ENCODE measurements around the gene TBC1D20.

Gene TBC1D20

GRCh38 chr20:420166-420620 lies 42.1 kb downstream of the TBC1D20 start:
- no peak for DNase-seq (ENCODE audit: low read depth, low spot score)

GRCh38 chr20:419556-420165 lies 42.7 kb downstream of the TBC1D20 start:
- DNase-seq (ENCODE audit: low read depth, low spot score): no peak

GRCh38 chr20:418858-419365 lies 43.4 kb downstream of the TBC1D20 start:
- DNase-seq (ENCODE audit: low read depth, low spot score): no peak

- DNase-seq (ENCODE audit: low read depth, low spot score): no peak
Observed at GRCh38 chr20:417801-418342, 44.5 kb downstream of the TBC1D20 start.

- no peak for DNase-seq (ENCODE audit: low read depth, low spot score)
Observed at GRCh38 chr20:416950-417800, 45.2 kb downstream of the TBC1D20 start.

GRCh38 chr20:415820-416322 lies 46.5 kb downstream of the TBC1D20 start:
- DNase-seq (ENCODE audit: low read depth, low spot score): no peak

DNA sequence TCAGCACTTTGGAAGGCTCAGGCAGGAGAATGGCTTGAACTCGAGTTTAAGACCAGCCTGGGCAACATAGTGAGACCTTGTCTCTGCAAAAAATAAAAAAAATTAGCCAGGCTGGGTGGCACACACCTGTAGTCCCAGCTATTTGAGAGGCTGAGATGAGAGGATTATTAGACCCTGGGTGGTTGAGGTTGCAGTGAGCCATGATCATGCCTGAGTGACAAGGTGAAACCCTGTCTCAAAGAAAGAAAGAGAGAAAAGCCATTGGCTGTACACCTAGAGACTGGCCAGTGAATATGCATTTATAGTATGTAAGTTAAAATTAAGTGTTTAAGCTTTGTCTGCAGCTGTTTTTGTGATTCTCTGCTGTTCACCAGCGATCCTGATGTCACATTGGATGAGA lies 48.2 kb downstream of the TBC1D20 start:
- DNase-seq (ENCODE audit: low read depth, low spot score): no peak

- no peak for DNase-seq (ENCODE audit: low read depth, low spot score)
Observed at GRCh38 chr20:412081-412480, 50.3 kb downstream of the TBC1D20 start.

DNA sequence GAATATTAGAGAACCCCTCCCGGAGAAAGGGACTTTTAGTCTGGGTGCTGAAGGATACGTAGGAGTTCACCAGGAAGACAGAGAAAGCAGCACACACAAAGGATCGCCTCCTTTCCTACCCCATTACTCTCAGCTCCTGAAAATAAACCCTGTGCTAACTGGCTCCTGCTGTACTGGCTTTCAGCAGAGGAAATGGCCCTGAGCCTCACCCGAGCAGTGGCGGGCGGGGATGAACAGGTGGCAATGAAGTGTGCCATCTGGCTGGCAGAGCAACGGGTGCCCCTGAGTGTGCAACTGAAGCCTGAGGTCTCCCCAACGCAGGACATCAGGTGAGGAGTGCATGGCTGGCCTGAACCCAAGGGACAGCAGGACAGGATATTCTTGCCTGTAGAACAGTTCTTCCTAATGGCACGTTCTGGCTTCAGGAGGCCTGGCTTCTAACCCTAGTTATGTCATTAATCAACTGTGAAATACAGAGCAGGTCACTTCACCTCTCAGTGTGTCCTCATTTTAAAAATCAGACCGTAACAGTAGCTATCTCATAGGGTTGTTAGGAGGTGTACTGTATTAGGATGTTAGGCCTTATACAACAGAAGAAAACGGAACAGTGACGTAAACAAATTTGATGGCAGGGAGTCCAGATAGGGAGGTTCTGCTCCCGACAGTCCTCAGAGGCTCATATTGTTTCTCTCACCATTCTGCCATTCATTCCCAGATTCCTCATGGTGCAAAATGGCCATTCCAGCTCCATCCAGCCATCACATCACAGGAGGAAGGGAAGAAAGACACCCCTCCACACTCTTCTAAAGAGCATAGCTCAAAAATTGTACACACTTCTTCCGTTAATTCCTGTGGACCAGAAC lies 52.4 kb downstream of the TBC1D20 start:
- DNase-seq (ENCODE audit: low read depth, low spot score): no peak

DNA sequence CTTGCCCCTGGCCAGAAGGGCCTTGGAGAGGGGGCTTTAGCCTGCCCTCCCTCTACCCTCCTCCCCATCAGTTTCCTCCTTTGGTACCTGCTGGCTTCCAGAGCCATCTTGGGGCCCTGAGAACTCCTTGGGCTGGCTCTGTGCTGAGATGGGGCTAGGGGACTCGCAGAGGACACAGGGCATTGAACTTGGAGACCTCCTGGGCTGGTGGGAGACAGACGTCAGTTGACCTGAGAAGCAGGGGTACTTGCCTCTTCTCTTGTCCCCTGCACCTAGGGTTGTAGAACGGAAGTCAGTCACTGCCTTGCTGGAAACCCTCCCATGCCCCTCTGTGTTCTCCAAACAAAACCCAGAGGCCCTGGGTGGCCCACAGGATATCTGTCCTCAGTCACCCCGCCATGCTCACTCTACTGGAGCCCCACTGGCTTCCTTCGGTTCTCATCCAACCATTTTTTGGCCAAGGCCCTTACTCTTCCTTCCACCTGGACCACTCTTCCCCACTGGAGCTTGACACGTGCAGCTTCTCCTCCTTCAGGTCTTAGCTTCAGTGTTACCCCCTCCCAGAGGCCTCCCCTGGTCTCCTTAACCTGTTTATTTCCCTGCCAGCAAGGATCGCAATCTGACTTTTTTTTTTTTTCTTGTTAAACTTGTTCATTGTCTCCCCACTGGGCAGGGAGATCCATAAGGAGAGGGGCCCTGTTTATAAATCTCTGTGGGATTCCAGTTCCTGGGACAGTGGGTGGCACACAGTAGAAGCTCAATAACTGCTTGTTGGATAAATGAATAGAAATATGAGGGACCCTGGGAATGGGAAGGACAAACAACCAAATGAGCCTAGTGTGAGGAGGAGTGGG lies 53.3 kb downstream of the TBC1D20 start:
- no peak for DNase-seq (ENCODE audit: low read depth, low spot score)

GRCh38 chr20:407953-408842 lies 54.1 kb downstream of the TBC1D20 start, which contains the start of gene RBCK1:
Gene RBCK1, plus strand, starts transcription at chr20:408299. Its CDS starts 459 bp downstream, at chr20:408758.
- no peak for DNase-seq (ENCODE audit: low read depth, low spot score)

GRCh38 chr20:407133-407952 lies 55.0 kb downstream of the TBC1D20 start:
- peak; percentile 69 for DNase-seq (ENCODE audit: low read depth, low spot score)

DNA sequence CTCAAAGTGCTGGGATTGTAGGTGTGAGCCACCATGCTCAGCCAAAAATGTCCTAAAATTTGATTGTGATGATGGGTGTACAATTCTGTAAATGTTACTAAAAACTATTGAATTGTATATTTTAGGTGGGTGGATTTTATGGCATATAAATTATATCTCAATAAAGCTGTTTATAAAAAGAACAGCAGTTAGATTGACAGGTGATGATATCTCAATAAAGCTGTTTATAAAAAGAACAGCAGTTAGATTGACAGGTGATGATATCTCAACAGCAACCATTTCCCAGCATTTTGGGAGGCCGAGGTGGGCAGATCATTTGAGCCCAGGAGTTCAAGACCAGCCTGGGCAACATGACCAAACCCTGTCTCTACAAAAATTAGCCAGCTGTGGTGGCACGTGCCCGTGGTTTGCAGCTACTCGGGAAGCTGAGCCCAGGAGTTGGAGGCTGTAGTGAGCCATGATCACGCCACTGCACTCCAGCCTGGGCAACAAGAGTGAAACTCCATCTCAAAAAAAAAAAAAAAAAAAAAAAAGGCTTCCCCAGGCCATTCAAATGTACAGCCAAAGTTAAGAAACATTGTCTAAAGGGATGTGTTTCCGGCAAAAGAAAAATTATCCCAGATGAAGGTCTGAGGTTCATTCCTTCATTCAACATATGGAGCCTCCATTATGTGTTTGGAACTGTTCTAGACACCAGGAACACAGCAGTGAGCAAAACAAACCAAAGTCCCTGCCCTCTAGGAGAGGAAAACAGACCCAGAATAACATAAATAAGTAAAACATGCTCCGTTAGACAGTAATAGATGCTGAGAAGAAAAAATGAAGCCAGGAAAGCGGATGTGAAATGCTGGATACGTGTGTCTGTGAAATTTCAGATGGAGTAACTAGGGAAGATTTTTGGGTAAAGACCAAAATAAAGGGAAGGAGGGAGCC lies 55.9 kb downstream of the TBC1D20 start:
- no peak for DNase-seq (ENCODE audit: low read depth, low spot score)

- DNase-seq (ENCODE audit: low read depth, low spot score): no peak
Observed at GRCh38 chr20:404088-404487, 58.2 kb downstream of the TBC1D20 start.

- DNase-seq (ENCODE audit: low read depth, low spot score): no peak
Observed at GRCh38 chr20:403582-403957, 58.8 kb downstream of the TBC1D20 start.

DNA sequence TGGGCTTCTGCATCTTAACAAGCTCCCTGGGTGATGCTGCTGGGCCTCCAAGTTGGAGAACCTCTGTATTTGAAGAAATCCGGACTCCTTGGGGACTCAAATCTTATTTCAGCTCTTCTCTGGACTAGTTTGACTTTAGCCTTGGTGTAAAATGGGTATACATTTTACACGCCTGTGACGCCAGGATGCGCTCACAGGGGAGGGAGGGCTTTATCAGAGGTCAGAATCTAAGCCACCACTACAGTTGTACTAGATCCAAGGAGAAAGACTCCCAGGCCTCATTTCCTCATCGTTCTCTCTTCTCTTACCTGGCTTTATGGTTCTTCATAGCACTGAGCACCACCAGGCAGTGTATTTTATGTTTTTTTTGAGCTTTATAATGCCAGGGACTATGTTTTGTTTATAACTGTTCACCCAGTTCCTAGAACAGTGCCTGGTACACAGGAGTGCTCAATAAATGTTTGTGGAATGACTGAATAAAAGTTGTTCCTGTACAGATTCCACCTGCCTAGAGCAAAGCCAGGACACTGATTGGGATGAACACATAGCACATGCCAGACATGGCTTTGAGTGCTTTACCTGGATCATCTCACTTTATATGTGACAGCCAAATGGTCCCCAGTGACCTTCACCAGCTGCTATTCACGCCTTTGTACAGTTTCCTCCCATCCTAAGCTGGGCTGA lies 59.3 kb downstream of the TBC1D20 start:
- no peak for DNase-seq (ENCODE audit: low read depth, low spot score)

DNA sequence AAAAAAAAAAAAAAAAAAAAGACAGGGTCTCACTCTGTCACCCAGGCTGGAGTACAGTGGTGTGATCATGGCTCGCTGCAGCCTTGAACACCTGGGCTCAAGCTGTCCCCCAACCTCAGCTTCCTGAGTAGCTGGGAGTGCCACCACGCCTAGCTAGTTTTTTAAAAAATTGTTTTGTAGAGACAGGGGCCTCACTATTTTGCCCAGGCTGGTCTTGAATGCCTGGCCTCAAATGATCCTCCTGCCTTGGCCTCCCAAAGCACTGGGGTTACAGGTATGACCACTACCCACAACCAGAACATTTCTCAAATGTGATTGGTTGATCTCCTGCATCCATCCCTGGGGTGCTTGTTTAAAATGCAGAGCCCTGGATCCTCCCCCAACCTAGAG lies 59.8 kb downstream of the TBC1D20 start:
- no peak for DNase-seq (ENCODE audit: low read depth, low spot score)

Data from iPS DF 19.7 (cell line).